CD4-positive, alpha-beta T cell treated with Interleukin-4 for 4 hours (primary cell): Measurements from ENCODE around the gene BUB3.

ENCODE experiments used
- DNase-seq: peaks from one replicate; pipeline ENCODE4 v3.0.0-alpha.2; 2020

Gene BUB3

DNA sequence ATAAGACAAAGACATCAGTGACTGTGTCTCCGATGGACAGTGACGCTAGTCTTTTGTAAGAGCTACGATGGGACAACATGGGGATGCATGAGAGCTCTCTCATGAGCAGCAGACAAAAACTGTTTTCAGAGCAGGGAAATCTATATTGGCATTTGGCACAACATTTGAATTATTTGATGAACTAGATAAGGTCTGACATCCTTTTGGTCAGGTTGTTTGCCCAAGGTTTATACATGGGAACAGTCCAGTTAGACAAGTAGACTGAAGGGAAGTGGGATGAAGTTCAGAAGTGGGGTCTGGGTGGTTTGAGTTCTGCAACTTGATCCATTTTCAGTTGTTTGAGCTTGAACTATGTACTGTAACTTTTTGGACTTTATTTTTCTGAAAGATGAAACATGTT, 50.8 kb downstream of the BUB3 start:
- no peak for DNase-seq

DNA sequence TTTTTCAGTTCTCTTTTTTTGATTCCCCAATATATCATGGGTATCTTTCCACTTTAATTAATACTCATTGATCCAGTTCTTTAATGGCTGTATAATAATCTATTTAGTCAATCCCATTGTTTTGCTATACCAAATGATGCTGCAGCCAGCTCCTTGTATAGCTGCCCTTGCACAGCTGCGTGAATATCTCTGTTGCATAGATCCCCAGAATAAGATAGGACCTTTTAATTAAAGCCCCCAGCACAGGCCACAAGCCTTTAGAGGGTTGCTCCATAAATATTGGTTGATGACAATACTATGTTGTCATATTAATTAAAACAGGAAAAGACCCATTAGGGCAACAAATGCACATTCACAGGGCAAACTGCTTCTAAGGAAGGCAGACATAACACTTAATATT, 57.9 kb downstream of the BUB3 start:
- DNase-seq, result no peak

- DNase-seq, result no peak
These were observed 58.4 kb downstream of the BUB3 start for GRCh38 chr10:123212640-123213039.

- DNase-seq, result no peak
These were observed 59.0 kb downstream of the BUB3 start for GRCh38 chr10:123213192-123213591.
